HG02884 (cell line): ENCODE results near the gene INPP5E.
"Not testable (repeated sequence)": the region's sequence is repeated elsewhere in the genome, so short reads cannot be mapped to it uniquely, and the experiment has no call there.

Experiments
- ATAC-seq: cut with Tn5 transposase; IDR thresholded peaks from one replicate; pipeline ENCODE4 v1.9.1; 2021; ENCODE audit warnings: mild to moderate bottlenecking, moderate library complexity; ENCODE audit not compliant: unreplicated experiment

The INPP5E gene

GRCh38 chr9:136430588-136431234 lies 8.9 kb downstream of the INPP5E start:
- ATAC-seq, result no peak

- ATAC-seq, result no peak
Observed at GRCh38 chr9:136429683-136430491, 9.8 kb downstream of the INPP5E start.

GRCh38 chr9:136429075-136429628 lies 10.5 kb downstream of the INPP5E start:
- no peak for ATAC-seq

- no peak for ATAC-seq
Observed at GRCh38 chr9:136426787-136427186, 12.9 kb downstream of the INPP5E start.

GRCh38 chr9:136425367-136425766 lies 14.3 kb downstream of the INPP5E start:
- ATAC-seq, result not testable (repeated sequence)

- ATAC-seq, result no peak
Observed at GRCh38 chr9:136424750-136425362, 14.8 kb downstream of the INPP5E start.

- no peak for ATAC-seq
Observed at GRCh38 chr9:136423432-136424146, 16.1 kb downstream of the INPP5E start.

- ATAC-seq, result no peak
Observed at GRCh38 chr9:136422876-136423275, 16.8 kb downstream of the INPP5E start.

GRCh38 chr9:136421791-136422190 lies 17.9 kb downstream of the INPP5E start:
- no peak for ATAC-seq

GRCh38 chr9:136419092-136419420 lies 20.6 kb downstream of the INPP5E start:
- no peak for ATAC-seq

- no peak for ATAC-seq
Observed at GRCh38 chr9:136418182-136419091, 21.2 kb downstream of the INPP5E start.

GRCh38 chr9:136416914-136417313 lies 22.7 kb downstream of the INPP5E start:
- no peak for ATAC-seq

- no peak for ATAC-seq
Observed at GRCh38 chr9:136416427-136416826, 23.2 kb downstream of the INPP5E start.

- no peak for ATAC-seq
Observed at GRCh38 chr9:136412962-136413361, 26.7 kb downstream of the INPP5E start.

GRCh38 chr9:136411378-136411777 lies 28.3 kb downstream of the INPP5E start:
- no peak for ATAC-seq

- ATAC-seq, result peak; percentile 72
Observed at GRCh38 chr9:136410500-136411287, 29.0 kb downstream of the INPP5E start, which contains the start of the genes ENTR1 and PMPCA. Gene ENTR1, minus strand, starts transcription at chr9:136410614. Its CDS starts 217 bp downstream, at chr9:136410397. Gene PMPCA, plus strand, starts transcription at chr9:136410658. Its CDS starts 11 bp downstream, at chr9:136410669.

- peak; percentile 33 for ATAC-seq
Observed at GRCh38 chr9:136409557-136410455, 29.8 kb downstream of the INPP5E start.

- no peak for ATAC-seq
Observed at GRCh38 chr9:136407911-136408310, 31.7 kb downstream of the INPP5E start.
